Breast epithelium (tissue), 3 donors: ENCODE data around the gene SLC66A2.

Experiments
- CTCF ChIP-seq, 3 donors: fragments of 450-650 bp; IDR thresholded peaks; one replicate each; pipeline ENCODE4 v1.5.1; 2016 to 2017; ENCODE audit warnings: antibody characterized with exemption in 3 of 3, mild to moderate bottlenecking in 3 of 3, moderate library complexity in 3 of 3
- POLR2A ChIP-seq: fragments of 450-650 bp; IDR thresholded peaks from one replicate; pipeline ENCODE4 v1.6.1; 2016; ENCODE audit warnings: antibody characterized with exemption, mild to moderate bottlenecking, moderate library complexity
- POLR2AphosphoS5 ChIP-seq, 3 donors: sonication (generic); formaldehyde crosslinking; IDR thresholded peaks; one replicate each; pipeline ENCODE4 v1.6.1; 2017; ENCODE audit warnings: antibody characterized with exemption in 3 of 3

GRCh38 chr18:79912409-79912991 is 39.0 kb downstream of the SLC66A2 start:
- no peak for TF ChIP-seq CTCF (IDR thresholded peaks at IDR 0.05)
- no peak for TF ChIP-seq POLR2AphosphoS5 (IDR thresholded peaks at IDR 0.05)
- TF ChIP-seq POLR2A = no peak
